PC-3 (cell line): Measurements from ENCODE around the gene PIEZO2. TPM values are rescaled to one million over a fixed set of nuclear protein-coding genes. Genes with fewer than 3 reads are reported as not detected.

ENCODE experiments used
- ATAC-seq: fragments of 200-7000 bp; cut with Tn5 transposase; 2 replicates; pipeline ENCODE4 v1.9.1; 2020; ENCODE audit warnings: mild to moderate bottlenecking, moderate library complexity
- BruUV-seq: library from RNA; stranded (reverse); fragments of 400-500 nt; replicated peaks from 2 replicates; lab custom pipeline; 2021; lab: Mats Ljungman, UMichigan
- CTCF ChIA-PET: fragments of 300-600 bp; sonication (Branson Sonifier 250); formaldehyde crosslinking; loops from one replicate; lab custom pipeline; 2022; ENCODE audit warnings: antibody characterized with exemption; lab: Charles Lee
- POLR2A ChIA-PET: fragments of 300-600 bp; sonication (Branson Sonifier 250); formaldehyde crosslinking; loops from one replicate; lab custom pipeline; 2022; ENCODE audit warnings: antibody characterized with exemption; ENCODE audit not compliant: unreplicated experiment; lab: Charles Lee
- DNase-seq: peaks from one replicate; pipeline ENCODE4 v3.0.0-alpha.2; 2015
- H2AFZ ChIP-seq: fragments of 300-600 bp; sonication (generic); 2 replicates; pipeline ENCODE4 v1.6.0; 2016; ENCODE audit warnings: antibody characterized with exemption, low read length
- H3F3A ChIP-seq: fragments of 300-600 bp; sonication (generic); one replicate; pipeline ENCODE4 v1.6.0; 2017; ENCODE audit warnings: antibody characterized with exemption, low read length, control low read depth, mild to moderate bottlenecking; ENCODE audit not compliant: unreplicated experiment
- H3K27ac ChIP-seq: fragments of 300-600 bp; sonication (generic); 2 replicates; pipeline ENCODE4 v1.5.1; 2016; ENCODE audit warnings: mild to moderate bottlenecking, low read length
- H3K27me3 ChIP-seq: fragments of 300-600 bp; sonication (generic); 2 replicates; pipeline ENCODE4 v1.6.1; 2016; ENCODE audit warnings: low read length, mixed read lengths
- H3K36me3 ChIP-seq: fragments of 300-600 bp; sonication (generic); 2 replicates; pipeline ENCODE4 v1.6.1; 2016; ENCODE audit warnings: low read depth, mixed run types, low read length, mixed read lengths
- H3K4me1 ChIP-seq: fragments of 300-600 bp; sonication (generic); 2 replicates; pipeline ENCODE4 v1.5.1; 2016; ENCODE audit warnings: low read length; ENCODE audit not compliant: insufficient read depth
- H3K4me2 ChIP-seq: fragments of 300-600 bp; sonication (generic); 2 replicates; pipeline ENCODE4 v1.6.0; 2016; ENCODE audit warnings: low read length
- H3K4me3 ChIP-seq: fragments of 300-600 bp; sonication (generic); 2 replicates; pipeline ENCODE4 v1.5.1; 2016; ENCODE audit warnings: mild to moderate bottlenecking, low read length, mixed read lengths
- H3K79me2 ChIP-seq: fragments of 300-600 bp; sonication (generic); 2 replicates; pipeline ENCODE4 v1.6.1; 2017; ENCODE audit warnings: low read length, mixed read lengths
- H3K9ac ChIP-seq: fragments of 300-600 bp; sonication (generic); 2 replicates; pipeline ENCODE4 v1.6.0; 2016; ENCODE audit warnings: mild to moderate bottlenecking, low read length
- H3K9me2 ChIP-seq: fragments of 300-600 bp; sonication (generic); replicated peaks from 2 replicates; pipeline ENCODE4 v1.6.1; 2016; ENCODE audit warnings: mixed run types, low read length, mixed read lengths
- H3K9me3 ChIP-seq: fragments of 300-600 bp; sonication (generic); 2 replicates; pipeline ENCODE4 v1.6.1; 2016; ENCODE audit warnings: low read length, mixed read lengths
- H4K20me1 ChIP-seq: fragments of 300-600 bp; sonication (generic); 2 replicates; pipeline ENCODE4 v1.6.1; 2016; ENCODE audit warnings: low read length, mixed read lengths
- CTCF ChIP-seq: fragments of 300-600 bp; sonication (generic); conservative IDR thresholded peaks from 2 replicates; pipeline ENCODE4 v1.5.1; 2017; ENCODE audit warnings: antibody characterized with exemption, low read depth, mild to moderate bottlenecking, low read length
- EZH2 ChIP-seq: fragments of 300-600 bp; sonication (generic); IDR thresholded peaks from one replicate; pipeline ENCODE4 v1.6.1; 2017; ENCODE audit warnings: antibody characterized with exemption, mild to moderate bottlenecking, low read length; ENCODE audit not compliant: unreplicated experiment
- EZH2phosphoT487 ChIP-seq: fragments of 300-600 bp; sonication (generic); IDR thresholded peaks from 2 replicates; pipeline ENCODE4 v1.6.1; 2018; ENCODE audit warnings: mild to moderate bottlenecking, antibody characterized with exemption, low read length, borderline replicate concordance
- intact Hi-C: fragments of 100-400 bp; cut with micrococcal nuclease; formaldehyde crosslinking; loops from 2 replicates; pipeline ENCODE4 v1.9.0; 2023
- total RNA-seq: library from RNA; depleted of rRNA; stranded (reverse); fragments of >200 nt; gene quantifications from 2 replicates; pipeline ENCODE4 v1.2.3, GENCODE V29; 2014

PIEZO2 gene
- total RNA-seq, 1 experiment from 2014 or later, result not detected

- DNase-seq, result no peak
- Histone ChIP-seq H3K79me2 (no peaks in the 10 kb centered on the region), H3K27me3 (peaks cover 70% of the 10 kb centered on the region), H3K36me3 (no peaks in the 10 kb centered on the region), H2AFZ (no peak overlapping the region), H3K9me2 (no peaks in the 10 kb centered on the region), H3K27ac (no peak overlapping the region), H3K9ac (no peak overlapping the region), H4K20me1 (no peaks in the 10 kb centered on the region), H3K4me3 (no peak overlapping the region), H3F3A (no peaks in the 10 kb centered on the region), H3K9me3 (no peaks in the 10 kb centered on the region), H3K4me1 (no peaks in the 10 kb centered on the region), H3K4me2 (no peak overlapping the region)
- BruUV-seq, result no TSS peak
- ATAC-seq, result no peak
- intact Hi-C loops, result no loop called here
- CTCF ChIA-PET, result no interaction called here
- POLR2A ChIA-PET, result no interaction called here
- TF ChIP-seq CTCF, result no peak
- TF ChIP-seq EZH2, result no peak
These were observed 357.2 kb downstream of the PIEZO2 start for GRCh38 chr18:10792181-10792580.

- BruUV-seq, result no TSS peak
- Histone ChIP-seq H3K9me3 (no peaks in the 10 kb centered on the region), H3F3A (no peaks in the 10 kb centered on the region), H2AFZ (no peak overlapping the region), H3K4me3 (no peak overlapping the region), H3K9me2 (no peaks in the 10 kb centered on the region), H4K20me1 (no peaks in the 10 kb centered on the region), H3K79me2 (no peaks in the 10 kb centered on the region), H3K4me2 (no peak overlapping the region), H3K27me3 (peaks cover 71% of the 10 kb centered on the region), H3K36me3 (no peaks in the 10 kb centered on the region), H3K4me1 (no peaks in the 10 kb centered on the region), H3K27ac (no peak overlapping the region), H3K9ac (no peak overlapping the region)
- no peak for TF ChIP-seq EZH2phosphoT487
- no peak for TF ChIP-seq CTCF
- no peak for TF ChIP-seq EZH2
- ChIA-PET CTCF (no interaction called here), POLR2A (no interaction called here)
- ATAC-seq (no peak), DNase-seq (no peak)
- intact Hi-C loops, result no loop called here
These were observed 358.1 kb downstream of the PIEZO2 start for GRCh38 chr18:10791169-10791831.

GRCh38 chr18:10789180-10789579 is 360.2 kb downstream of the PIEZO2 start:
- H3F3A ChIP-seq, result no peaks in the 10 kb centered on the region
- no peak overlapping the region for H3K27ac ChIP-seq
- intact Hi-C loops, result no loop called here
- POLR2A ChIA-PET, result no interaction called here
- no peak for DNase-seq
- no peaks in the 10 kb centered on the region for H4K20me1 ChIP-seq
- H3K4me2 ChIP-seq, result no peak overlapping the region
- H3K9ac ChIP-seq, result no peak overlapping the region
- H3K27me3 ChIP-seq, result peaks cover 77% of the 10 kb centered on the region
- H2AFZ ChIP-seq, result no peak overlapping the region
- CTCF ChIA-PET, result no interaction called here
- H3K36me3 ChIP-seq, result no peaks in the 10 kb centered on the region
- no TSS peak for BruUV-seq
- H3K9me2 ChIP-seq, result no peaks in the 10 kb centered on the region
- no peak overlapping the region for H3K4me3 ChIP-seq
- TF ChIP-seq EZH2phosphoT487, result no peak
- no peak for TF ChIP-seq CTCF
- no peak for TF ChIP-seq EZH2
- no peaks in the 10 kb centered on the region for H3K79me2 ChIP-seq
- no peaks in the 10 kb centered on the region for H3K4me1 ChIP-seq
- H3K9me3 ChIP-seq, result no peaks in the 10 kb centered on the region
- ATAC-seq, result no peak
